HepG2 (cell line): ENCODE data around the gene TRMT1. TPM values are rescaled to one million over a fixed set of nuclear protein-coding genes. Genes with fewer than 3 reads are reported as not detected.

ENCODE experiments used
- ATF5 ChIP-seq: sonication (generic); formaldehyde crosslinking; IDR thresholded peaks from 2 replicates; pipeline ENCODE4 v1.4.0; 2020; ENCODE audit warnings: mild to moderate bottlenecking, low read depth, missing genetic modification reagents
- BCL3 ChIP-seq: sonication (generic); formaldehyde crosslinking; IDR thresholded peaks from 2 replicates; pipeline ENCODE4 v1.5.1; 2020; ENCODE audit warnings: mild to moderate bottlenecking, missing genetic modification reagents, moderate library complexity
- ISX ChIP-seq: sonication (generic); formaldehyde crosslinking; conservative IDR thresholded peaks from 2 replicates; pipeline ENCODE4 v1.5.0; 2020; ENCODE audit warnings: missing genetic modification reagents
- JUND ChIP-seq: sonication (generic); formaldehyde crosslinking; IDR thresholded peaks from 2 replicates; pipeline ENCODE4 v1.8.0; 2022; ENCODE audit warnings: mild to moderate bottlenecking, missing genetic modification reagents
- KDM5B ChIP-seq: sonication (generic); formaldehyde crosslinking; IDR thresholded peaks from 2 replicates; pipeline ENCODE4 v1.4.0; 2020; ENCODE audit warnings: missing genetic modification reagents, mild to moderate bottlenecking, borderline replicate concordance
- KMT2A ChIP-seq: sonication (generic); formaldehyde crosslinking; IDR thresholded peaks from 2 replicates; pipeline ENCODE4 v1.4.0; 2020; ENCODE audit warnings: missing genetic modification reagents
- MTA1 ChIP-seq: sonication (generic); formaldehyde crosslinking; IDR thresholded peaks from 2 replicates; pipeline ENCODE4 v1.4.0; 2020; ENCODE audit warnings: missing genetic modification reagents, mild to moderate bottlenecking, borderline replicate concordance
- NKX3-1 ChIP-seq: sonication (generic); formaldehyde crosslinking; IDR thresholded peaks from 2 replicates; pipeline ENCODE4 v1.5.0; 2020; ENCODE audit warnings: missing genetic modification reagents
- NR0B2 ChIP-seq: sonication (generic); formaldehyde crosslinking; IDR thresholded peaks from 2 replicates; pipeline ENCODE4 v1.4.0; 2020; ENCODE audit warnings: mild to moderate bottlenecking, missing genetic modification reagents
- REST ChIP-seq, 2 experiments: IDR thresholded peaks; 2 replicates each; pipeline ENCODE4 v1.6.1; 2011 to 2012; ENCODE audit warnings: low read length in 2 of 2, borderline replicate concordance in 1 of 2, low read depth in 1 of 2, mild to moderate bottlenecking in 1 of 2, moderate library complexity in 1 of 2
- SALL1 ChIP-seq: sonication (generic); formaldehyde crosslinking; IDR thresholded peaks from 2 replicates; pipeline ENCODE4 v1.8.0; 2022; ENCODE audit warnings: mild to moderate bottlenecking, missing genetic modification reagents
- SIN3A ChIP-seq: IDR thresholded peaks from 2 replicates; pipeline ENCODE4 v1.6.1; 2011; ENCODE audit warnings: low read depth, mild to moderate bottlenecking, control low read depth, low read length, borderline replicate concordance
- TCF7L2 ChIP-seq: IDR thresholded peaks from 2 replicates; pipeline ENCODE4 v1.6.1; 2011; ENCODE audit warnings: mild to moderate bottlenecking, low read depth, low read length, moderate library complexity
- TIGD3 ChIP-seq: sonication (generic); formaldehyde crosslinking; IDR thresholded peaks from 2 replicates; pipeline ENCODE4 v1.5.1; 2020; ENCODE audit warnings: mild to moderate bottlenecking, missing genetic modification reagents, borderline replicate concordance
- ZFP90 ChIP-seq: sonication (generic); formaldehyde crosslinking; IDR thresholded peaks from 2 replicates; pipeline ENCODE4 v1.8.0; 2022; ENCODE audit warnings: missing genetic modification reagents, mild to moderate bottlenecking, inconsistent platforms, borderline replicate concordance
- ZNF180 ChIP-seq: sonication (generic); formaldehyde crosslinking; IDR thresholded peaks from 2 replicates; pipeline ENCODE4 v1.4.0; 2020; ENCODE audit warnings: low read depth, missing genetic modification reagents, borderline replicate concordance
- ZNF382 ChIP-seq: sonication (generic); formaldehyde crosslinking; IDR thresholded peaks from 2 replicates; pipeline ENCODE4 v1.5.0; 2020; ENCODE audit warnings: missing genetic modification reagents, mild to moderate bottlenecking, borderline replicate concordance
- ZNF558 ChIP-seq: sonication (generic); formaldehyde crosslinking; IDR thresholded peaks from 2 replicates; pipeline ENCODE4 v1.9.0; 2022; ENCODE audit warnings: mild to moderate bottlenecking, missing genetic modification reagents, borderline replicate concordance
- ZNF782 ChIP-seq: sonication (generic); formaldehyde crosslinking; IDR thresholded peaks from 2 replicates; pipeline ENCODE4 v1.4.0; 2020; ENCODE audit warnings: missing genetic modification reagents, mild to moderate bottlenecking, borderline replicate concordance
- ZNF841 ChIP-seq: sonication (generic); formaldehyde crosslinking; IDR thresholded peaks from 2 replicates; pipeline ENCODE4 v1.8.1; 2023; ENCODE audit warnings: missing genetic modification reagents, borderline replicate concordance
- ZSCAN25 ChIP-seq: sonication (generic); formaldehyde crosslinking; IDR thresholded peaks from 2 replicates; pipeline ENCODE4 v1.8.0; 2022; ENCODE audit warnings: mild to moderate bottlenecking, missing genetic modification reagents
- polyA plus RNA-seq, 8 experiments: library from polyadenylated mRNA; depleted of rRNA in 3 of 8; stranded (reverse) in 7 of 8; unstranded in 1 of 8; fragments of >200 nt; fragmentation: Illumina TruSeq in 4 of 8; extraction: Trizol in 4 of 8; gene quantifications; 2 replicates each; pipeline versions ENCODE4 v1.2.1 to v1.2.3, GENCODE V29; 2011 to 2016; ENCODE audit warnings: low read depth in 4 of 8, missing spikeins in 1 of 8, mixed read lengths in 1 of 8; ENCODE audit not compliant: insufficient read depth in 1 of 8
- total RNA-seq, 5 experiments: library from RNA; depleted of rRNA; stranded (reverse); fragments of >200 nt; fragmentation: Illumina TruSeq; extraction: Trizol; gene quantifications; 2 replicates each; pipeline ENCODE4 v1.2.3, GENCODE V29; 2016; ENCODE audit warnings: low read depth in 1 of 5

The TRMT1 gene
- total and polyA plus RNA-seq, 2 of the 13 experiments (the other 11 are each of a cell fraction or from before 2014, with no cell fraction given), result 35.5 to 44.1 TPM

- TF ChIP-seq ZFP90 (CRISPR knock-in tag) (0 out of 2 replicates have a peak, but pooled peaks have one; percentile 0), REST (IDR thresholded peaks at IDR 0.05; ENCODE audit: borderline replicate concordance in 1 of 2, low read depth in 1 of 2, low read length in 2 of 2) (no peak), ZNF558 (CRISPR knock-in tag) (peak; percentile 90; the same call in 1 of the 2 replicates), ZSCAN25 (CRISPR knock-in tag) (peak; percentile 12; the same call in 1 of the 2 replicates), ZNF180 (CRISPR knock-in tag) (no peak), TCF7L2 (no peak), SIN3A (peak; percentile 35; the same call in 1 of the 2 replicates), ZNF782 (0 out of 2 replicates have a peak, but pooled peaks have one; percentile 31), BCL3 (CRISPR knock-in tag) (peak; percentile 38; the same call in 1 of the 2 replicates), KDM5B (peak; percentile 58; the same call in 1 of the 2 replicates), ZNF841 (no peak; the same call in 1 of the 2 replicates), SALL1 (CRISPR knock-in tag) (peak; percentile 35; the same call in 1 of the 2 replicates), ZNF382 (no peak), ISX (CRISPR knock-in tag) (0 out of 2 replicates have a peak, but pooled peaks have one; percentile 39), JUND (CRISPR knock-in tag) (0 out of 2 replicates have a peak, but pooled peaks have one; percentile 27), ATF5 (CRISPR knock-in tag) (no peak), NKX3-1 (CRISPR knock-in tag) (0 out of 2 replicates have a peak, but pooled peaks have one; percentile 18), NR0B2 (CRISPR knock-in tag) (peak; percentile 47; the same call in 1 of the 2 replicates), TIGD3 (CRISPR knock-in tag) (no peak), MTA1 (CRISPR knock-in tag) (0 out of 2 replicates have a peak, but pooled peaks have one; percentile 1), KMT2A (CRISPR knock-in tag) (peak; percentile 48; the same call in 1 of the 2 replicates)
Measured at GRCh38 chr19:13149628-13150186, 33.2 kb upstream of the TRMT1 start (continued).
